Mucosa of descending colon (tissue), 3 donors: Measurements from ENCODE around the gene CHAC2. TPM values are rescaled to one million over a fixed set of nuclear protein-coding genes. Genes with fewer than 3 reads are reported as not detected.
"Not testable (repeated sequence)": the region's sequence is repeated elsewhere in the genome, so short reads cannot be mapped to it uniquely, and the experiment has no call there.

Experiments
- ATAC-seq: fragments of 200-7000 bp; cut with Tn5 transposase; one replicate; pipeline ENCODE4 v1.9.1; 2020; ENCODE audit warnings: mild to moderate bottlenecking, moderate library complexity
- DNase-seq, 3 donors: peaks; one replicate each; pipeline ENCODE4 v3.0.0-alpha.2; 2020
- H3K36me3 ChIP-seq: fragments of 200-600 bp; one replicate; pipeline ENCODE4 v1.8.0; 2021; ENCODE audit warnings: low read depth, mild to moderate bottlenecking
- H3K4me1 ChIP-seq: fragments of 200-600 bp; one replicate; pipeline ENCODE4 v1.8.0; 2021; ENCODE audit warnings: low read depth, mild to moderate bottlenecking
- H3K4me3 ChIP-seq: fragments of 200-600 bp; one replicate; pipeline ENCODE4 v1.8.0; 2021; ENCODE audit warnings: mild to moderate bottlenecking
- H3K9me3 ChIP-seq: fragments of 200-600 bp; one replicate; pipeline ENCODE4 v1.8.0; 2021; ENCODE audit warnings: mild to moderate bottlenecking
- intact Hi-C, 2 donors: fragments of 100-400 bp; cut with DNase I in 1 of 2; cut with micrococcal nuclease in 1 of 2; formaldehyde crosslinking; loops; one replicate each; pipeline versions ENCODE4 v1.11.0 to v1.11.1; 2022; cut with DNase I, micrococcal nuclease
- total RNA-seq, 3 donors: library from RNA; stranded (reverse); fragmentation: NEBNext Ultra II Directional in 2 of 3; extraction: Animal tissue kit (Norgen Biotek cat#: 25700) in 2 of 3; gene quantifications; one replicate each; pipeline versions ENCODE4 v1.2.1 to v1.2.4, GENCODE V29; 2021 to 2023
- TF ChIP-seq, protein P1 (sequence below): fragments of 200-600 bp; IDR thresholded peaks from one replicate; pipeline ENCODE4 v1.8.0; 2022; ENCODE audit warnings: antibody characterized with exemption, mild to moderate bottlenecking
- donor health status: DM: no; HTN: no; CAD: no; lungs with moderate emphysema.
- donor health status: DM: no; HTN: no; CAD: no.
- donor health status: DM: no; HTN: yes; CAD: no.

The CHAC2 gene
- total RNA-seq, 3 donors from 2014 or later: 3.1 to 4.7 (median 3.3) TPM

DNA sequence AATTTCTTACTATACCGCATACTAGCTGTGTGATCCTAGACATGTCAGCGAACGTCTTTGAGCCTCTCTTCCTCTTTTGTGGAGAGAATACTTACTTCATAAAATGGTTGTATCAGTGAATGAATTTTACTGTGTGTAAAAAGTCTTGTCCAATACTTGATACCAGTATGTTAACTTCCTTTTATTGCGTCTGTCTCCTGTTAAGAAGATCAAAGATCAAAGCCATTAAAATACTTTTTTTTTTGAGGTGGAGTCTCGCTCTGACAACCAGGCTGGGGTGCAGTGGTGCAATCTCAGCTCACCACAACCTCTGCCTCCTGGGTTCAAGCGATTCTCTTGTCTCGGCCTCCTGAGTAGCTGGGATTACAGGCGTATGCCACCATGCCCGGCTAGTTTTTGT, 52.4 kb downstream of the CHAC2 start:
- ATAC-seq (peak; percentile 87), DNase-seq (peak in 2 of 3 donors; percentile 10 to 33)
- intact Hi-C loops: no loop called here
- H3K36me3 ChIP-seq: no peaks in the 10 kb centered on the region
- TF ChIP-seq, protein P1, sequence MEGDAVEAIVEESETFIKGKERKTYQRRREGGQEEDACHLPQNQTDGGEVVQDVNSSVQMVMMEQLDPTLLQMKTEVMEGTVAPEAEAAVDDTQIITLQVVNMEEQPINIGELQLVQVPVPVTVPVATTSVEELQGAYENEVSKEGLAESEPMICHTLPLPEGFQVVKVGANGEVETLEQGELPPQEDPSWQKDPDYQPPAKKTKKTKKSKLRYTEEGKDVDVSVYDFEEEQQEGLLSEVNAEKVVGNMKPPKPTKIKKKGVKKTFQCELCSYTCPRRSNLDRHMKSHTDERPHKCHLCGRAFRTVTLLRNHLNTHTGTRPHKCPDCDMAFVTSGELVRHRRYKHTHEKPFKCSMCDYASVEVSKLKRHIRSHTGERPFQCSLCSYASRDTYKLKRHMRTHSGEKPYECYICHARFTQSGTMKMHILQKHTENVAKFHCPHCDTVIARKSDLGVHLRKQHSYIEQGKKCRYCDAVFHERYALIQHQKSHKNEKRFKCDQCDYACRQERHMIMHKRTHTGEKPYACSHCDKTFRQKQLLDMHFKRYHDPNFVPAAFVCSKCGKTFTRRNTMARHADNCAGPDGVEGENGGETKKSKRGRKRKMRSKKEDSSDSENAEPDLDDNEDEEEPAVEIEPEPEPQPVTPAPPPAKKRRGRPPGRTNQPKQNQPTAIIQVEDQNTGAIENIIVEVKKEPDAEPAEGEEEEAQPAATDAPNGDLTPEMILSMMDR: no peak
- no peaks in the 10 kb centered on the region for H3K9me3 ChIP-seq
- H3K4me3 ChIP-seq: no peak overlapping the region
- peaks cover 6% of the 10 kb centered on the region for H3K4me1 ChIP-seq

DNA sequence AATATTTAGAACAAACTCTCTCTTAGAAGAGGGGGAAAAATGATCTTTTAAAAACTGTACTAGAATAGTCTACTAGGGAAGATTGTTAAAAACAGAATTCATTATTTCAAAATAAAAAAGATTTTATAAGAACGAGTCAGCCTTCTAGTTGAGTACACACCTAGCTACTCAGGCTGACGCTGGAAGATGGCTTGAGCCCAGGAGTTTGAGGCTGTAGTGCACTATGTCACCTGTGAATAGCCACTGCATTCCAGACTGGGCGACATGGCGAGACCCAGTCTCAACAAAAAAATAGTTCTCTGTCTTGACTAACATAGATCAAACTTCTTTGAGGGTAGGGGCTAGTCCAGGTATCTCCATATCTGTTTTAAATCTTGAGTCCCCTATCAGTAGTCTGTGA, 53.1 kb downstream of the CHAC2 start:
- Histone ChIP-seq H3K4me3 (no peak overlapping the region), H3K9me3 (no peaks in the 10 kb centered on the region), H3K36me3 (no peaks in the 10 kb centered on the region), H3K4me1 (peaks cover 6% of the 10 kb centered on the region)
- TF ChIP-seq, protein P1: no peak
- intact Hi-C loops: no loop called here
- no peak for ATAC-seq
- DNase-seq: no peak

DNA sequence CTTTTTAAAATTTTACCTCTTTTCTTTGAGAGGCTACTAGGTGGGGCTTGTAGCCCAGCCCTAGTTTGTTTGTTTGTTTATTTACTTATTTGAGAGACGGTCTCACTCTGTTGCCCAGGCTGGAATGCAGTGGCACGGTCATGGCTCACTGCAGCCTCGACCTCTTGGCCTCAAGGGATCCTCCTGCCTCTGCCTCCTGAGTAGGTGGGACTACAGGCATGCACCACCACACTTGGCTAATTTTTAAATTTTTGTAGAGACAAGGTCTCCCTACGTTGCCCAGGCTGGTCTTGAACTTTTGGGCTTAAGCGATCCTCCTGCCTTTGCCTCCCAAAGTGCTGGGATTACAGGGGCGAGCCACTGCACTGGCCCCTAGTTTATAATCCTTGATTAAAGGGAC, 54.2 kb downstream of the CHAC2 start:
- TF ChIP-seq, protein P1: no peak
- Histone ChIP-seq H3K36me3 (no peaks in the 10 kb centered on the region), H3K9me3 (no peaks in the 10 kb centered on the region), H3K4me1 (peaks cover 6% of the 10 kb centered on the region), H3K4me3 (no peak overlapping the region)
- ATAC-seq (no peak), DNase-seq (no peak)
- intact Hi-C loops: no loop called here

DNA sequence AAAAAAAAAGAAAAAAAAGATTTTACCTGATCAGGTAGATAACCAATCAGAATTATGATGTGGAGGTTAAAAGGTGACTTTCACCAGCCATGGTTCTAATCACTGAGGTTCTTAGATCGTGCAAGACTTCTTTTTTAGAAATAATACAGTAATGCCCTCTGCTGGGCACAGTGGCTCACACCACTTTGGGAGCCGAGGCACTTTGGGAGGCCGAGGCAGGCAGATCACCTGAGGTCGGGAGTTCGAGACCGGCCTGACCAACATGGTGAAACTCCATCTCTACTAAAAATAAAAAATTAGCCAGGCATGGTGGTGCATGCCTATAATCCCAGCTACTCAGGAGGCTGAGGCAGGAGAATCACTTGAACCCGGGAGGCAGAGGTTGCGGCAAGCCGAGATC, 56.0 kb downstream of the CHAC2 start:
- H3K9me3 ChIP-seq, H3K4me1 ChIP-seq, intact Hi-C loops, H3K4me3 ChIP-seq, H3K36me3 ChIP-seq: not testable (repeated sequence)
- ATAC-seq: peak; percentile 34
- DNase-seq: peak in 1 of 3 donors; percentile 27

Other genes starting within 250 kb of the CHAC2 start
- 10 to 100 TPM; 11.6 to 16.8 (median 14.9) TPM for gene ASB3, start 19.1 kb downstream of the CHAC2 start, total RNA-seq
- gene ERLEC1, start 19.2 kb downstream of the CHAC2 start, total RNA-seq: 10 to 100 TPM; 31.9 to 40.1 (median 34.5) TPM
- gene GPR75, start 92.2 kb downstream of the CHAC2 start, total RNA-seq: 1 to 10 TPM; 1.3 to 2.9 (median 2.1) TPM
- gene PSME4, start 203.2 kb downstream of the CHAC2 start, total RNA-seq: 10 to 100 TPM; 33.7 to 50.9 (median 50.3) TPM